Upper lobe of left lung (tissue), 4 donors: ENCODE measurements around the gene PIBF1.

Source experiments
- POLR2A ChIP-seq, 4 donors: fragments of 450-650 bp; IDR thresholded peaks; one replicate each; pipeline ENCODE4 v1.5.1; 2016 to 2017; ENCODE audit warnings: antibody characterized with exemption in 4 of 4, mild to moderate bottlenecking in 2 of 4
- POLR2AphosphoS5 ChIP-seq, 2 donors: sonication (generic); formaldehyde crosslinking; IDR thresholded peaks; one replicate each; pipeline ENCODE4 v1.5.1; 2017; ENCODE audit warnings: antibody characterized with exemption in 2 of 2

- TF ChIP-seq POLR2A (IDR thresholded peaks at IDR 0.05) (no peak), POLR2AphosphoS5 (IDR thresholded peaks at IDR 0.05) (no peak)
Measured at GRCh38 chr13:72960114-72960513, 178.2 kb downstream of the PIBF1 start.
